Left renal pelvis (tissue), 4 donors: ENCODE measurements around the gene ZSWIM6. TPM values are rescaled to one million over a fixed set of nuclear protein-coding genes. Genes with fewer than 3 reads are reported as not detected.

Source experiments
- DNase-seq, 4 donors: peaks; one replicate each; pipeline ENCODE4 v3.0.0-alpha.2; 2013; ENCODE audit warnings: low read depth in 4 of 4, low spot score in 3 of 4
- polyA plus RNA-seq, 4 donors: library from polyadenylated mRNA; unstranded; fragments of 120-200 nt; gene quantifications; one replicate each; pipeline ENCODE4 v1.2.1, GENCODE V29; 2013; ENCODE audit not compliant: insufficient read length in 4 of 4

Gene ZSWIM6
- polyA plus RNA-seq, 4 donors = 17.9 to 33.0 (median 29.1) TPM

DNA sequence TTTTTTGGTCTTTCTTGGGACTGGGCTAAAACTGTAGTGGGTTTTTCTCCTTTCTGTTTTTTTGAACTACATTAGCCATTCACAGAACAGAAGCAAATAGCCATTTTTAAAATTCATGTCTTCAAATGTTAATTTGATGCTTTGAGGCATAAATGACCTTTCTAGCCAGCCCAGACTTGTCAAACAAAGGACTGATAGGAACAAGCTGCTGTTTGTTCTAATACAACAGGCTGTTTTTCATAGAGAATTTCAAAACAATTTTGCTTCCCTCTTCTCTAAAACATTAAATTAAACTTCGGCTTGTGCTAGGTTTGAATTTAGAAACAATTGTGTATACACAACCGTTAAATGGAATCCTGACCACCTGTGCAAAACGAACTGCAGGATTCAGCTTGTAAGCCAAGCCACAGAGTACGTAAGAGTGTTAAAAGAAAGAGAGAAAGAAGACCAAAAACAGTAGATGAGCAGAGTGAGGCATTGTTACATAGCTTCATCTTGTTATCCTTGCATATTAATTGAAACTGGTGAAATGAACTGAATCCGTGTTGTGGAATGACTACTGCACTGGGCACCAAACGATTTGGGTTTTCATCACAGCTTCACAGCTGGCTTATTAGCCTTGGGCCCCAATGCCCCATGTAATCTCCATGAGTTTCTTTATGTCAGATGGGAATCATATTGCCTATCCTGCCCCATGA is 100.0 kb downstream of the ZSWIM6 start:
- no peak for DNase-seq

DNA sequence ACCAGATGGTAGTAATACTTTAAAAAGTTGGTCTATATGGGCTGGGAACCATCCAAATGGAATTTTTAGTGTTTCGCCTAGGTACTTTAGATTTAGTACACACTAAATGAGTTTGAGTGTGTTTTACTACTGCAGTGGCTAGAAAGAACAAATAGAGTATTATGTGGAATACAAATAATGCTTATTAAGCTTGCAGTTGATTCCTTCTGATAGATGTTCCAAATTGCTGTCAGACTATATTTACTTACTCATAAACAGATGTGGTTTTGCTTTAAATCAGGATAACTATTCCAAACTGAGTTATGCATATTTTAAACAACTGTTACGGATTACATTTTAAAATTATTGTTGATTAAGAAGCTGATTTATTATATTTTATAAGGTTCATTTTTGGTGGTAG is 103.3 kb downstream of the ZSWIM6 start:
- no peak for DNase-seq

DNA sequence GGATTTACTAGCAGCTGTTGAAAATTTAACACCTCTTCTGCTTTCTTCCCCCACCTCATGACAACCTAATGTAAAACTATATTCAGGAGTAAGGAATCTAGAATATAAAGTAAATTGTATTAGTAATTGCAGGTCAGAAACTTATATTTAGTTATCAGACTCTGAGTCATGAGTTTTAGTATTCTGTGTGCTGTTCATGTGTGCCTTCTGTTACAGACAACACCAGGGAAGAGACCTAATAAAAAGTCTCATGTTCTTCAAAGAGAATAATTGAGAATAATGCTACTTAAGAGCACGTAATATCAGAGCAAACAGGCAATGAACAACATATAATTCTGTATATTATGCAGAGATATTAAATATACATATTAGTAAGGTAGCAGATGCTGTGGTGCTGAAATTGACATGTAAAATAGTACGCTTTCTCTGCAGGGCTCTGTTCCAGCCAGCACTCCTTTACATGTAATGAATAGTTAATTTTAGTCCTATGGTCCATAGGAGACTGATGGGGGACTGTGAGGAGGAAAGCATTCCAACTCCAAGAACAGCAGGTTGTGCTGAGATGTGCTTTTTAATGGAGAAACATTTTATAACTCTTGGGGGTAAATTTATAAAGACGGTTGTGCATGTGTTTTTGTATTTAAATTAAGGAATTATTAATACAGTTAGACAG is 106.4 kb downstream of the ZSWIM6 start:
- DNase-seq = no peak

DNA sequence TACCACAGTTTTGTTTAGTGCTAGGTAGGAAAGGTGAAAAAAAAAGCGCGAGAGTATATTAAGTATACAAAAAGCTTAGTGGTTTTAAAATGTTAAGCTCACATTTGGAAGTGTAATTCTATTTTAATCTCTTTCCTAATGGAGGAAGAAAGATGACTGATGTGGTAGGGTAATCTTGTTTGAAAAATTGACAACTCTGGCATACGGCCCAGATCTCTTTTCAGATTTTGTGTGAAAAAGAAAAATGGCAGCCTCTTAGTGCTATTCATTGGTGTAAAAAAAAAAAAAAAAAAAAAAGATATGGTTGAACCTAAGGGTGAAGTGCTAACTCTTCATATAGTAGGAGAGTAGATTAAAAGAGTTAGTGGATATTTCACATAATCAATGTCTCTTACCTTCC is 108.0 kb downstream of the ZSWIM6 start:
- no peak for DNase-seq

DNA sequence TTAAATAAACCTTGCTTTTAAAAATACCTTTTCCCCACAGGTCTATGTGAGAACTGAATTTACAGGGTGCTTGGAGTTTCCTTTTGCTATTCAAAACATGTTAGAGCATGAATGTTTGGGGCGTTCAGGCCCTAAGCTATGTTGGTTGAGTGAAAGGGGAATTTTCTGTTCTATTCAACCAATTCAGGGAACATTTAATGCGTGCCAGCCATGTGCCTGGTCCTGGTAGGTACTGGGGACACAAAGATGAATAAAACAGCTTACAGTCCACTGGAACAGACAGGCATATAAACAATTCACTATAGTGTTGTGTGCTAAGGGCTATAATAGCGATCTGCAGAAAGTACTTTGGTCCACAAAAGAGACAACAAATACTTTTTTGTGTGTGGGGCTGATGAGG is 108.5 kb downstream of the ZSWIM6 start:
- no peak for DNase-seq

DNA sequence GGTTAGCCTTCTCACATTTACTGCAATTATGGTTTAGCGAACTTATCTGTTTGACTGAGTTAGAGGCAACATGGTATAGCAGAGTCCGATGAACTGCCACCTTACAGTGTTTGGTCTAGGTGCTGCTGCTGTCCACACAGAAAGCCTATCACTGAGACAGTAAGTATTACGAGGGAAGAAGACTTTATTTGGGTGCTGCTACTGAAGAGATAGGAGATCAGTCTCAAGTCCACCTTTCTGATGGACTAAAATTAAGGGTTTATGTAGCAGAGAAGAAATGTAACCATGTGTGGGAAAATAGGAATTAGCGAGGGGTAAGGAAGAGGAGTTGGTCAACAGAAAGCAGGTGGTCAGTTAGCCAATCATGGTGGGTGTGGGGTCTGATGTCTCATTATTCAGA is 109.7 kb downstream of the ZSWIM6 start:
- no peak for DNase-seq

DNA sequence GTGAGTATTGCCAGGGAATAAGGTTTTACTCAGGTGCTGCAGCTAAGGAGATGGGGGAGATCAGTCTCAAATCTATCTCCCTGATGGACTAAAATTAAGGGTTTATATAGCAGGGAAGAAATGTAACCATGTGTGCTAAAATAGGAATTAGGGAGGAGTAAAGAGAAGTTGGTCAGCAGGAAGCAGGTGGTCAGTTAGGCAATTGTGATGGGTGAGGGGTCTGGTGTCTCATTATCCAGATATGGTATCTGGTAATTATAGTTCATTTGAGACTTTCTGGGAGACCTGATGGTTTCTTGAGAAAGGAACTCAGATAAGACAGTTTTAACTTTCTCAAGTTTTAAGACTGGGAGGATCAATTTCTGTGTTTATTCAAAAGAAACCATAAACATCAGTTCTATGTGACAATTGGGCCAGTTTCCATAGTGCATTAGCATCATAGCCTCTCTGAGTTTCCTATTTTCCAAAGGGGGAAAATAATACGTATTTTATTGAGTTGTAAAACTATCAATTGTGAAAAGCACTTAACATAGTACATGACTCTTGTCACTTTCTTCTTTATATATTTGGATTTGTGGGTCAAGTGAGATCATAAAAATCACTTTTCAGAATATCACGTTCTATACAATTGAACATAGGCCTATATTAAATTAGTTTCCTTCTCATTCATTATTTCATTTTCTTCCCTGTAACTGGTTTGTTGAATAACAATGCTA is 115.9 kb downstream of the ZSWIM6 start:
- DNase-seq = no peak

DNA sequence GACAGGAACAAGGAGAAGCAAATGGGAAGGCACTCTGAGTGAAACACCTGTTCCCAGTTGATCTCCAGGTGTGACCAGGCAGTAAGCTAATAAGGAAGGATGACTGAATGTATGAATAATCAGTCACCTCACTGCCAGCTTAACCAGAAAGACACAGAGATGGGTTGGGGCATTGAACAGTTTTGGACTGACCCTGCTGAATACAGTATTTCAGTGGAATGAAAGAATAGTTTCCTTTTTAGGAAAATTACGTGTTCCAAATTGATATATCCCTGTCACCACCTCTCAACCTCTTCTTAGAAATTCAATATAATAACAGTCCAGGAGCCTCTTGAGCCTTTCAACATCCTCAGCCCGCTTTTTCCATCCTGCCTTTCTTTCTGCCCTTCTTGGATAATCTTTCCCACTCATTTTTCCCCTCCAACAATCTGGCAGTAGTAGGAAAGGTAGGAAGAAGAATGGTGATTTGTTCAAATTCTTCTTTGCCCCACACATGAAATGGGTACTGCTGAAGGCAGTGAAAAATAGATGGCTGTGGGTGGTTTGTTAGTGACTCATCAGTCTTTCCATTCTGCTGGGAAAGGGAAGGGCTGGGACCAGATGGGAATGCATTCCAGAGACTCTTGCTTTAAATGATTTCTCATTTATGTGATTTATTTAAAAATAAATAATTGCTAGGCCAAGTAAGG is 117.9 kb downstream of the ZSWIM6 start:
- DNase-seq = no peak

DNA sequence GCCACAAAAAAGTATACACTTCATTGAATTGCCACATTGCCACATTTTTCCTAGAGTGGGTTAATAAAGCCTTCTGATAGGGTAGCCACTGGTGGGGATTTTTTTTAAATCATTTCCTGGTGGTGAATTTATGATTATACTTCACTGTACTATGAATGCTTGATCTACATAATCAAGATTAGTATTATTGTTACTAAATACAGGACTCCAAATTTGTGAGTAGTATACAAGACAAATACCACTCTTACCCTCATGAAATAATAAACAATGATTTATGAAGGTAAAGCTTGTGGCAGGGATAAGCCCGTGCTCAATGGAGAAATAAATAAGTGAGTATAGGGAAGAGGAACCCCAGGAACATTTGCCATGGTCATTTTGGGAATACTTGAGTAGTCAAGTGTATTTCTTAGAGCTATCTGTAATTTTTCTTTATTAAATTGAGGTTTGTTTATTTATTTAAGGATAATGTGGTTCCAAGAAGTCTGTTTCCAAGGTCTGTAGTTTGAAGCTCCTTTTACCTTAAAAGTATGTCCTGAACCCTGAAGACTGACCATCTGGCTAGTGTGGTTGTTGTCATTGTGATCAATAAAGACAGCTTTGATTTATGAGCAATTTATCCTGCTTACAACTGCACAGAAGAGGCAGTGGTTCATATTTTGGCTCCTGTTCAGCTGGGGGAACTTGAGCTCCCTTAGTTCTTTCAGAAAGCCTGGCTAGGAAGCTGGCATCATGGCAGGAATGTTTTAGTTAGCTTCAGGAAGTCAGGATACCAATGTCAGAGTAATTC is 118.6 kb downstream of the ZSWIM6 start:
- DNase-seq = no peak

DNA sequence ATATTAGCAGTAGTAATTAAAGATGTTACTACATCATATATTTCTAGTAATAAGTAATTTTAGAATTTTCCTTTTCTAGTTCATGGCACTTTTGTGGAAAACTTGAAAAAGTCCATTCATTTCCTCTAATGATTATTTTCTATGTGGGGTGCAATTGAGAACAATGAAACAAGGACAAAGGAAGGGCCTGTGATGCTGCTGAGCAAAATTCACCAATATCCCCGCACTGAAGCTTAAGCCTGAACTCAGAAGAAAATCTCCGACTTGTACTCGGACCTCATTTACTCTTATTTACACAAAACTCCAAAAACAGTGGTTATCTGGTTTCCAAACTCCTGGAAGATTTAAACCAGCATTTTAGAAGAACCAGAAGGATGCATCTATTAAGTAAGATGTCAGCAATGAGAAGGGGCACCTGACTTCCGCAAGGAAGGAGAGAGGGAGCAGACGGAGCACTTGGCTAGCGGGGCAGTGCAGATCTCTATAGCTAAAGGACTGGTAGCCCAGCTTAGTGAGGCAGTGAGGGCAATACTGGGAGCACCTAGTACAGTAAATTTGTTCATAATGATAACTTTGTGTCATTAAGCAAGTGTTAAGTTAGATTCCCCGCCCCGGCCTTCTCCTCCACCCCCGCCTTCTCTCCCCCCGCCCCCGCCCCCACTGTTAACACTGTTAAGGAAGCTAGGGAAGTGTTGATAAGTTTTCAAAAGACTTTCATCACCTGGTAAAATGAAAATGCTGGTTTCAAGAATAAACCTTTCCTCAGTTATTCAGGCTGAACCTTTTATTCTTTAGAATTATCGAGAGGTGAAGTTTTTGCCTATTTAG is 123.3 kb downstream of the ZSWIM6 start:
- no peak for DNase-seq

DNA sequence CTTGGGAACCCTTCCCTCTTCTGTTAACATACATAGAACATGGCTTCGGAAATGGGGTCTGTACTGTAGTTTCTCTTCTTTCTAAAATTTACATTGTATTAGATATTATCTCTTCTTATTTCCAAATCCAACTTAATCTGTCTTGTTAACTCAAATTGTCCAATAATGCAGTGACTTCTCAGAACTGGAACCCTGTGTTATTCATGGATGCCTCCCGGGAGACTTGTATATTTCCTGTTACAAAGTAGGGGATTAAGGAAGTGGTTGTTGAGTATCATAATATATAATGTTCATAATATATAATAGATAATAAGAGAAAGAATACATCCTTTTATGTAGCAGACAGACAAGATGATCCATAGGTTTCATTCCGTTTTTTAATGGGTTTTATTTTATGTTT is 128.4 kb downstream of the ZSWIM6 start:
- DNase-seq = no peak

DNA sequence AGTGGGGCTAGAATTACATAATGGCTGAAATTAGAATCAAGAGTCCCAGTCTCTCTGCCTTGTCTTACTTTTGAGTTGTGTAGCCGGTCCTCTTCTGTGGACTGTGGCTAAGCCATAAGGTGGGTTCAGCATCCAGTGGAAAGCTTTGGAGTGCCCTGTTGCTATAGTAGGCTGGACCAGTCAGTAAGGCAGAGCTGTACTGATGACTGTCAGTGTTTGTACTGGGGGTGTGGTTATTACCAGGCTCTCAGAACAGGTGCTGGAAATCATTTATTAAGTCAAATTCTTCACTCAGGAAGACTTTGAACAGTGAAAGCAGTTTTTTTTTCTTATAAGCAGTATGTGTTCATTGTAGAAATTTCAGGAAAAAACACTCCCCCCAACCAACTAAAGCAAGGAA is 129.4 kb downstream of the ZSWIM6 start:
- DNase-seq = no peak

DNA sequence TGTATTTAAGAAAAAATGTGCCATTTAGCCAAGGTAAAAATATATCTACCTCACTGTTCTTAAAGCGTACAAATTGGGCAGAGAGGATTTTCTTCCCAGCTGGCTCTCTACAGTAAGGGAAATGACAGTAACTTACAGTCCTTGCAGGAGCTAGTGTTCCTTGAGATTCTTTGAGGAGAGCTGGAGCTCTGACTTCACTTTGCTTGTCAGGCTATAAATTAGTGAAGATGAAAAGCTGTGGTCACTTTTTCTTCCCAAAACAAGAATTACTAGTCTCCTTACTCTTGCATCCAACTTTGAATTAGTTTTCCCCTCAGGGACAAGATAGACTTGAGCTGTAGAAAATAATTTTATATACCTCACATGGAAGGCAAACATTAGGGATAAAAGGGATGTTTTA is 129.9 kb downstream of the ZSWIM6 start:
- DNase-seq = no peak

DNA sequence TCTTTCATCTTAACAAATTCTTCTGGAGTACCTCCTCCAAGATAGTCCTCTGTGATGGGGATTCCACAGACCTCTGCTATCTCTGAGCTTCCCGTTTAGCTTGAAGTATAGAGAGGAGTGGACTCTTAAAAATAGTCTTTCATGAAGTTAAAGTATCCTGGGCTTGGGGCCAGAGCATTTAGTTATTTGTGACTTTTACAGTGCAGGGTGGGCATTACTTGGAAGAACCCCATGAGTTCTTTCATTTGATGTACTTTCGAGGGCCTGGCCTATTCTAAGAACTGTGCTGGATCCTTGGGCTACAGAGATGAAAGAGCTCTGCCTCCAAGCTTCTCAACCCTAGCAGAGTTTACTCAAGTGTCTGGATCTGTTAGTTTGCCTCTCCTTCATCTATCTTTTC is 131.5 kb downstream of the ZSWIM6 start:
- no peak for DNase-seq

DNA sequence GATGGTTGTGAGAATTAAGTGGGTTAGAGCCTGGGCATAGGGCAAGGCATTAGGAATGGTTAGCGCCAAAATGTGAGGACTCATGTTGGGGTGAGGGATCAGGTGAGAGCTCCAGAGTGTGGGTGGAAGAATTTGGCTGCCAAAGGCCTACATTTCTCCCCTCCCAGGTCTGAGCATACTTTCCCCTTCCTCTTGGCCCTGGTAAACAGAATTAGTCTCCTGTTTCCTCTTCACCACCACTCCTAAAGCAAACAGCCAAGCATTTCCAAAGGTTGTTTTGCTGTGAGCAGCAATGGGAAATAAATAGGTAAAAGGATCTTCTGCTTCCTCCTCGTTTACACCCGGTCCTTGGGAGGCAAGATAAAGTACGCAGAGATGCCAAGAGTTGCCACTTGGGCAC is 132.5 kb downstream of the ZSWIM6 start:
- no peak for DNase-seq

DNA sequence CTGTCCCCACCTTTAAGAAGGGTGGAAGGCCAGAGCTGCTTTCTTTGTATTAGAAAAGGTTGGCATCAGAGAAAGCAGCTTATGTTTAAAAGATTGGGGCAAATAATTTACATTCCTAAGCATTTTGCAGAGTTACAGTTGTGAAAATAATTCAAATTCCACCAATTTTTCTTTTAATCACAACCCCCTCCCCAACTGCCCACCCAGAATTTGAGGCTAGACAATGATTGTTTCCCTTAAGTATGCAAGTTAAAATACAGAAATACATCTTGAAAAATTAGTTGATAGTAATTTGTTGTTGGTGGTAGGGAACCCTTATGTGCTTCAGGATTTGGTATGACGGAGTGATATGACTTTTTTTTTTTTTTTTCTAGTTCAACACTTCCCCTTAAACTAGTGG is 133.0 kb downstream of the ZSWIM6 start:
- no peak for DNase-seq

DNA sequence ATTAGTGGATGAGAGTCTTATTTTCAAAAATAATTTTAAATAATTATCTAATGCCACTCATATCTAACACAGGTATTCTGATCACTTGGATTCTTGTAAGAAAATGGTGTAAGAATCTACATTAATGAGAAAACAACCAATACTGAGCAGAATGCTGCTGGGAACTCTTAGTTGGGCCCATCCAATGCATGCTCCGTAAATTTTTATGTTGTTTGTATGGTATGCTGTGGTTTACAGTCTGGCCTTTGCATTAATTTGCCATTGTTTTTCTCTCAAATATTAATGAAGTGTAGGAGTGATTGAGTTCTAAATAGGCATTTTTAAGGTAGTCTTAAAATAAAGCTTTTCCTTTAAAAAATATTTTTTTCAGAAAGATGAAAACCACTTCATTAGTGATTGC is 133.4 kb downstream of the ZSWIM6 start:
- no peak for DNase-seq

DNA sequence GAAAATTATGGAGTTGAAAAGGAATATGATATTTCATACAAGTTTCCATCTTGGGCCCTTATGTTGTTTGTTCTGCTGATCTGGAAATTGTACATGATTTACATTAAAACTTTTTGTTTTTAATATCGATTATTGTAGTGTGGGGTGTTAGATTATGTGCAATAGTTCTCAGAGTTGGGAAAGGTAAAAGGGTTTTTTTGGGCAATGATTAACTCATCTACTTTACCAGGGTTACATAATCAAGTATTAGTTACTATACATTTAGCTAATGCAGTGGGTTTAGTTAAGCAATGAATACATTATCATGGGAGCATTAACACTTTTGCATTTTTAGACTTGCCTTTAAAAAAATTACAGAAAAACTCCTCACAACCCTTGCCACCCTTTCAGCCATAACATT is 134.0 kb downstream of the ZSWIM6 start:
- no peak for DNase-seq

DNA sequence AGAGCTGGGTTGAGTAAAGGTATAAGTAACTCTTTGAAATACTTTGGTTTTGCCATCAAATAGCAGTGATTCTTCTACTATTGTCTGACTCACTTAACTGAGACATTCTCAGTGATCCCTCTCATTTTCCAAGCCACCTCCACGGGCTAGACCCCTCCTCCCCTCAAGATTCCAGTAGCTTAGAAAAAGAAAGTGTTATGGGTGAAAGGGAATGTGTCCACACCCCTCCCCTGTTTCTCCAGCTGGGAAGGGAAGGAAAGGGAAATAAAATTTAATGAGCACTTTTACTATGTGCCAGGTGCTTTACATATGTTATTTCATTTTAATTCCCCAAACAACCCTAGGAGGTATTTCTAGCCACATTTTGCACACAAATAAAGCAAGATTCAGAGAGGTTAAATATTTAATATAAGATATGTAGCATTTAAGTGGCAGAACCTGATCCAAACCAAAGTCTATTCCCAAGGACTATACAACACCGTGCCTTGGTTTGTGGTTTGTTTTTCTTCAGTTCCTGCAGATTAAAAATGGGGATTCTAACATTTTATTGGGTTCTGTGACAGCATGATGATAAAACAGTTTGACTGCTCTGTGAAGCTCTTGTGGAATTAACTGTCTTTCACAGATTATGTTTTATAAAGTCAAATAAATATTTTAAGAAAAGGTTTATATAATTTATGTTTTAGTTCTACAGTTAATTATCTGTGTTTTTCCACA is 135.9 kb downstream of the ZSWIM6 start:
- peak in 1 of 4 donors; percentile 18 for DNase-seq
